ENCODE results near the gene BRWD1.

DNA sequence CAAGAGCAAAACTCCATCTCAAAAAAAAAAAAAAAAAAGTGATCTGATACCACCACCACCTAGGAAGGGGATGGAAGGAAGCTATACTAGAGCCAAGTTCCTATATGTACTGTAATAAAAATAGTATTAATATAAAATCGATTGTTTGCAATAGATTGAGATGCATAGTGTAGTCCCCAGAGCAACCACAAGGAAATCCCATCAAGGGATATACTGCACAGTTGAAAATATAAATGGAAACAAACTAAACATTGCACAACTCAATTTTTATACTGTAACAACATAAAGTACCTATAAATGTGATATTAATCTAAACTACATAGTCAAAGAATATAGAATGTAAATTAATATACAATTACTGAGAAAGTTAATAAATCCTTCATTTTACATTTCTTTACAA, 109.3 kb downstream of the BRWD1 start:
- TF ChIP-seq CTCF (IDR thresholded peaks at IDR 0.05 in 8 of 11, conservative IDR thresholded peaks at IDR 0.05 in 3 of 11) (no peak), POLR2AphosphoS5 (IDR thresholded peaks at IDR 0.05) (no peak), POLR2A (IDR thresholded peaks at IDR 0.05) (no peak)
